Ovary (tissue), 9 donors: ENCODE measurements around the gene JAK1. TPM values are rescaled to one million over a fixed set of nuclear protein-coding genes. Genes with fewer than 3 reads are reported as not detected.

Source experiments
- DNase-seq, 5 donors: peaks; one replicate each; pipeline ENCODE4 v3.0.0-alpha.2; 2019 to 2020
- H3K27ac ChIP-seq, 2 donors: fragments of 200-600 bp; one replicate each; pipeline versions ENCODE4 v1.5.1 to v1.8.0; 2019 to 2022
- H3K27me3 ChIP-seq: fragments of 200-600 bp; one replicate; pipeline ENCODE4 v1.8.0; 2022
- H3K36me3 ChIP-seq: fragments of 200-600 bp; sonication (generic); one replicate; pipeline ENCODE4 v1.5.1; 2019
- H3K4me1 ChIP-seq: one replicate; pipeline ENCODE4 v1.8.1; 2013; ENCODE audit warnings: mild to moderate bottlenecking, moderate library complexity; ENCODE audit not compliant: insufficient read depth
- H3K4me3 ChIP-seq: fragments of 200-600 bp; sonication (generic); one replicate; pipeline ENCODE4 v1.5.1; 2017
- H3K9me3 ChIP-seq, 2 donors: fragments of 200-600 bp in 1 of 2; sonication (generic) in 1 of 2; one replicate each; pipeline versions ENCODE4 v1.5.1 to v1.8.1; 2013 to 2019; ENCODE audit warnings: mild to moderate bottlenecking in 1 of 2, moderate library complexity in 1 of 2
- EP300 ChIP-seq: sonication (generic); formaldehyde crosslinking; IDR thresholded peaks from one replicate; pipeline ENCODE4 v1.6.1; 2017; ENCODE audit warnings: antibody characterized with exemption
- POLR2A ChIP-seq: fragments of 450-650 bp; IDR thresholded peaks from one replicate; pipeline ENCODE4 v1.6.1; 2017; ENCODE audit warnings: antibody characterized with exemption, mild to moderate bottlenecking, moderate library complexity
- WGBS, 3 donors: extraction: QIAGEN DNeasy Blood & Tissue Kit in 1 of 3; methylation state at CpG; one replicate each; pipeline versions ENCODE4 v1.1.5 to v1.1.7; 2013 to 2017; 5-methylcytosine and 5-hydroxymethylcytosine counted together
- intact Hi-C, 4 donors: fragments of 100-400 bp; cut with DNase I; formaldehyde crosslinking; loops; one replicate each; pipeline versions ENCODE4 v1.11.0 to v1.15.1; 2022 to 2023
- polyA plus RNA-seq, 2 donors: library from polyadenylated mRNA; stranded (reverse); fragments of 200-250 nt in 1 of 2; fragments of 350-450 nt in 1 of 2; fragmentation: Illumina TruSeq in 1 of 2; extraction: RNeasy Lipid Tissue Mini Kit (QIAGEN cat#74804) in 1 of 2; gene quantifications; one replicate each; pipeline ENCODE4 v1.2.3, GENCODE V29; 2013 to 2014
- total RNA-seq, 7 donors: library from RNA; depleted of rRNA in 2 of 7; stranded (reverse); fragments of >200 nt in 2 of 7; fragmentation: NEBNext Ultra II Directional in 3 of 7; extraction: Animal tissue kit (Norgen Biotek cat#: 25700) in 3 of 7; gene quantifications; one replicate each; pipeline versions ENCODE4 v1.1.0 to v1.2.4, GENCODE V29; 2016 to 2023
- TF ChIP-seq, protein P1 (sequence below), 3 donors: fragments of 450-650 bp in 2 of 3; fragments of 200-600 bp in 1 of 3; IDR thresholded peaks; one replicate each; pipeline versions ENCODE4 v1.5.1 to v1.8.0; 2016 to 2022; ENCODE audit warnings: antibody characterized with exemption in 3 of 3, mild to moderate bottlenecking in 1 of 3
- donor health status: DM: no; HTN: no; CAD: no; lungs with moderate emphysema.
- donor health status: DM: no; HTN: no; CAD: no.
- donor health status: Bipolar disorder and iron deficiency.
- donor health status: DM: yes; HTN: yes; CAD: no.
- donor health status: DM: no; HTN: no; CAD: no.
- donor health status: DM: yes; HTN: yes; CAD: no.

The JAK1 gene
- total and polyA plus RNA-seq, 9 donors: 50.9 to 169 (median 127) TPM

DNA sequence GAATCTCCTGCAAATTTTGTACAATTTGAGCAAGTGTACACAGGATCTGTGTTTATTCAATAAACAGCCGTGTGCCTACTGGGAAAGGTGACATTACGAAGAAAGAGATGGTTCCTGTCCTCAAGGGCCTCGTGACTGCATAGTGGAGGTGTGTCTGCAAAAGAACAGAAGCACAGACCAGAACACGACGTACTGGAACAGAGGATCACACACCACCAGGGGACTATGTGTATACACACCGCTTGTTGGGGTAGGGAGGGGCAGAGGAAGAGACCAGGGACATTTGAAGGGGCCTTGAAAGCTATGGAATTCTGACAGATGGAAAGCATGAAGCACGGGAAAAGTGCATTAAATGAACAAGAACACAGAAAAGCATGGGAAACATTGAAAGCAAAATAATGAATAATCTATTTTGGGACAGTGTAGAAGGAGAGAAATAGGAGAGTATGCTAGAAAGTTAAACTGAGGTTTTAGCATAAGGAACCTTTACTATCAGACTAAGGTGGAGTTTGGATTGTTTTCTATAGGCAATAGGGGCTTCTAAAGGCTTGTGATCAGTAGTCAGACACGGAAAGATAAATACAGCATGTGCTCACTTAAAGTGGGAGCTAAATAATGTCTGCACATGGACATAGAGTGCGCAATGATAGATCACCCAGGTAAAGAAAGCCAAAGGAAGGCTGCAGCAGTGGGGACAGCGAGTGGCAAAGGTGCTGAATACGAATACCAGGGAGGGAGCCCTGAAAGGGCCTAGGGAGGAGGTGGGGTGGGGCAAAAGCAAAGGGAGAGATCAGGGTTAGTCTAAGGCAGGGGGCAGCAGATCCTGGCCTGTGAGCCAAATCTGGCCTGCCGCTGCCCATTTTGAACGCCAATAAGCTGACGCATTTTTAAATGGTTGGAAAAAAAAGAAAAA is 11.0 kb downstream of the JAK1 start:
- H3K36me3 ChIP-seq: no peaks in the 10 kb centered on the region
- intact Hi-C loops: no loop called here
- no peaks in the 10 kb centered on the region for H3K27me3 ChIP-seq
- 67 to 71% (median 70%) methylated on average over 14 of the region's 14 CpGs for WGBS, 3 donors
- DNase-seq: no peak
- peaks cover 9% of the 10 kb centered on the region for H3K4me1 ChIP-seq
- TF ChIP-seq EP300: no peak
- TF ChIP-seq, protein P1, sequence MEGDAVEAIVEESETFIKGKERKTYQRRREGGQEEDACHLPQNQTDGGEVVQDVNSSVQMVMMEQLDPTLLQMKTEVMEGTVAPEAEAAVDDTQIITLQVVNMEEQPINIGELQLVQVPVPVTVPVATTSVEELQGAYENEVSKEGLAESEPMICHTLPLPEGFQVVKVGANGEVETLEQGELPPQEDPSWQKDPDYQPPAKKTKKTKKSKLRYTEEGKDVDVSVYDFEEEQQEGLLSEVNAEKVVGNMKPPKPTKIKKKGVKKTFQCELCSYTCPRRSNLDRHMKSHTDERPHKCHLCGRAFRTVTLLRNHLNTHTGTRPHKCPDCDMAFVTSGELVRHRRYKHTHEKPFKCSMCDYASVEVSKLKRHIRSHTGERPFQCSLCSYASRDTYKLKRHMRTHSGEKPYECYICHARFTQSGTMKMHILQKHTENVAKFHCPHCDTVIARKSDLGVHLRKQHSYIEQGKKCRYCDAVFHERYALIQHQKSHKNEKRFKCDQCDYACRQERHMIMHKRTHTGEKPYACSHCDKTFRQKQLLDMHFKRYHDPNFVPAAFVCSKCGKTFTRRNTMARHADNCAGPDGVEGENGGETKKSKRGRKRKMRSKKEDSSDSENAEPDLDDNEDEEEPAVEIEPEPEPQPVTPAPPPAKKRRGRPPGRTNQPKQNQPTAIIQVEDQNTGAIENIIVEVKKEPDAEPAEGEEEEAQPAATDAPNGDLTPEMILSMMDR (IDR thresholded peaks at IDR 0.05): no peak
- no peak for TF ChIP-seq POLR2A
- H3K4me3 ChIP-seq: no peak overlapping the region
- no peaks in the 10 kb centered on the region for H3K9me3 ChIP-seq
- H3K27ac ChIP-seq: no peak overlapping the region

DNA sequence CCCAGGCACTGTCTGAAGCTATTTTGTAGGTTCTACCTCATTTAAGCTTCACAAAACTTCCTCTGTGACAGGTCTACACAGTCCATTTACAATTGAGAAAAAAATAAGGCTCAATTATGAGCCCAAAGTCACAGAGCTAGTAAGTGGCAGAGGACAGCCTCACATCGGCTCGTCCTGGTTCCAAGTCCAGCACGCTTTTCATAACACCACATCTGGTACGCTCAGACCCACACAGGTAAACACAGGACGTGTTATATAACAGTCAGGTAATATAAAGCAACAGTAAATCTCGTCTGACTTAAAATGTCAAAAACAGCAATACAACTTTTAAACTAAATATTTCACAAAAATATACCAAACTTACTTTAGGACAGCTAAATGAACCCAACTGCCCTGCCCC is 13.1 kb downstream of the JAK1 start:
- no peaks in the 10 kb centered on the region for H3K9me3 ChIP-seq
- no peaks in the 10 kb centered on the region for H3K27me3 ChIP-seq
- no peaks in the 10 kb centered on the region for H3K36me3 ChIP-seq
- WGBS, 3 donors: 78 to 80% (median 78%) methylated on average over 6 of the region's 6 CpGs
- DNase-seq: no peak
- no peak overlapping the region for H3K27ac ChIP-seq
- intact Hi-C loops: no loop called here
- no peak for TF ChIP-seq POLR2A
- no peak for TF ChIP-seq EP300
- TF ChIP-seq, protein P1 (IDR thresholded peaks at IDR 0.05): no peak
- H3K4me1 ChIP-seq: peaks cover 5% of the 10 kb centered on the region
- no peak overlapping the region for H3K4me3 ChIP-seq

DNA sequence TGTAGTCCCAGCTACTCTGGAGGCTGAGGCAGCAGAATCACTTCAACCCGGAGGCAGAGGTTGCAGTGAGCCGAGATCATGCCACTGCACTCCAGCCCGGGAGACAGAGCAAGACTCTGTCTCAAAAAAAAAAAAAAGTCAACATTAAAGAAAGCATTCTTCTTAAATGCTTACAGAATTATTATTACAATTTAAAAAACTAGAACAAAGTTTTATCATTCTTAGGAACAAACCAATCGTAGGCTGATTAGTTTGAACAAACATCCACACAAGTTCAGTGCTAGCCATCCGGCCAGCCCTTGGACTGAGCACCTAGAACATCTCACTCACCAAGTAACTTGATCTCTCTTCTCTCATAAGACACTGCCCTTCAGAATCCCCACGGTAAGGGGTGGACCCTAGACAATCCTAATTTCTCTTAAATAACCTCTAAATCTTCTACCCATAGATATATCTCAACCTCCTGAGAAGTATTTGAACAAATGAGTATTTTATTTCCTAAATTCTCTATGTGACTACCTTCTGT is 16.0 kb downstream of the JAK1 start:
- TF ChIP-seq EP300: no peak
- TF ChIP-seq, protein P1 (IDR thresholded peaks at IDR 0.05): no peak
- TF ChIP-seq POLR2A: no peak

DNA sequence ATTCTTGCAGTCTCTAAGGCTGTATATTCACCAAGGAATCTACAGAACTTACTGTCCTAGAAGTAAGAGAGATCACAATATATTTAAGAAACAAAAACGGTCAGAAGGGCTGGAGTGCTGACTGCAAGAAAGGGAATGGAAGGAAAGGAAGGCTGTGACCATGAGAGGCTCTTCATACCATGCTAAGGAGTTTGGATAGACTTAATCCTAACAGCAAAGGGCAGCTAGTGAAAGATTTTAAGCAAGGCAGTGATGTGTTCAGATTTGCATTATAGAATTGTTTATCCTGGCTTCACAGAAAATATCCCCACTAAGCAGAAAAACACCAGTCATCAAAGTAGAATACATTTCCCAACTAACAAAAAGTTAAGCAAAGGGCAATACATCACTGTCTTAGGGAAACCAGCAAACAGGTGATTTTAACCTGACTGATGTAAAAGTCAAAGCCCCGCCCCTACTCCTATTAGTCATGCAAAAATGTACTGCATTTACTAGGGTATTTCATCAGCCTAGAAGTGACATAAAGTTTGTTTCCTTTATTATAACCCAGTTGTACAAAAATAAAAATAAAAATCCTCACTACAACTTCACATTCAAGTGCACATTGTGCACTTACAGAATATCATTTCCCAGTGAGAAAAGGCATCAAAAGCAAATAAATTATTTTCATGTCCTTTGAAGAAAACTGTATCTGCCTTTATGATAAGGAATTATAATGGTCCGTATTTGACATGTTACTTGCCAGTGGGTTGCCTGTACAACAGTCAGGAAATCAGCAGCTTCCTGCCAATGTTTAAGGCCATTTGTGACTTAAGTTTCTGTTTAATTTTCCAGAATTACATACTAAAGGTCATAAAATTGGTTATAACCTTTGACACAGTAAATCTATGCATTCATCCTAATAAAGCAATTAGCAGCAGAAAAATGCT is 17.2 kb downstream of the JAK1 start:
- intact Hi-C loops: no loop called here
- H3K27ac ChIP-seq: no peak overlapping the region
- H3K4me1 ChIP-seq: peaks cover 9% of the 10 kb centered on the region
- no peaks in the 10 kb centered on the region for H3K9me3 ChIP-seq
- H3K27me3 ChIP-seq: no peaks in the 10 kb centered on the region
- no peak overlapping the region for H3K4me3 ChIP-seq
- WGBS, 3 donors: 56 to 66% (median 65%) methylated on average over 3 of the region's 3 CpGs
- H3K36me3 ChIP-seq: no peaks in the 10 kb centered on the region
- DNase-seq: no peak
- TF ChIP-seq POLR2A: no peak
- TF ChIP-seq EP300: no peak
- TF ChIP-seq, protein P1 (IDR thresholded peaks at IDR 0.05): no peak

More for the DNA sequence above, 16.0 kb downstream of the JAK1 start:
- H3K36me3 ChIP-seq: no peaks in the 10 kb centered on the region
- no peak overlapping the region for H3K27ac ChIP-seq
- H3K4me1 ChIP-seq: peaks cover 7% of the 10 kb centered on the region
- H3K27me3 ChIP-seq: no peaks in the 10 kb centered on the region
- intact Hi-C loops: no loop called here
- no peak for DNase-seq
- H3K9me3 ChIP-seq: no peaks in the 10 kb centered on the region
- WGBS, 3 donors: 53 to 69% (median 55%) methylated on average over 6 of the region's 6 CpGs
- H3K4me3 ChIP-seq: no peak overlapping the region
